Sigmoid colon (tissue), 7 donors: ENCODE data around the gene CARMIL1. TPM values are rescaled to one million over a fixed set of nuclear protein-coding genes. Genes with fewer than 3 reads are reported as not detected.

Experiments
- DNase-seq: peaks from one replicate; pipeline ENCODE4 v3.0.0-alpha.2; 2019
- H3K27ac ChIP-seq, 4 donors: fragments of 200-600 bp; sonication (generic); one replicate each; pipeline ENCODE4 v1.5.1; 2016 to 2019; ENCODE audit warnings: mild to moderate bottlenecking in 1 of 4
- H3K27me3 ChIP-seq, 3 donors: fragments of 200-600 bp; sonication (generic); one replicate each; pipeline ENCODE4 v1.5.1; 2019; ENCODE audit warnings: mild to moderate bottlenecking in 1 of 3
- H3K36me3 ChIP-seq, 4 donors: fragments of 200-600 bp; sonication (generic); one replicate each; pipeline ENCODE4 v1.5.1; 2016 to 2019
- H3K4me1 ChIP-seq, 4 donors: fragments of 200-600 bp; sonication (generic); one replicate each; pipeline ENCODE4 v1.5.1; 2017 to 2019
- H3K4me3 ChIP-seq, 4 donors: fragments of 200-600 bp; sonication (generic); one replicate each; pipeline ENCODE4 v1.5.1; 2017 to 2019; ENCODE audit warnings: mild to moderate bottlenecking in 2 of 4, moderate library complexity in 1 of 4
- H3K9me3 ChIP-seq, 4 donors: fragments of 200-600 bp in 3 of 4; sonication (generic) in 3 of 4; one replicate each; pipeline versions ENCODE4 v1.5.1 to v1.6.1; 2013 to 2019
- EP300 ChIP-seq, 4 donors: sonication (generic); formaldehyde crosslinking; IDR thresholded peaks; one replicate each; pipeline ENCODE4 v1.6.1; 2017; ENCODE audit warnings: antibody characterized with exemption in 4 of 4
- POLR2A ChIP-seq, 2 donors: fragments of 450-650 bp; IDR thresholded peaks; one replicate each; pipeline ENCODE4 v1.6.1; 2016; ENCODE audit warnings: antibody characterized with exemption in 2 of 2, mild to moderate bottlenecking in 2 of 2, moderate library complexity in 2 of 2
- POLR2AphosphoS5 ChIP-seq, 4 donors: sonication (generic); formaldehyde crosslinking; IDR thresholded peaks; one replicate each; pipeline ENCODE4 v1.6.1; 2017; ENCODE audit warnings: antibody characterized with exemption in 4 of 4
- WGBS, 2 donors: extraction: QIAGEN DNeasy Blood & Tissue Kit; methylation state at CpG; one replicate each; pipeline ENCODE4 v1.1.7; 2013; 5-methylcytosine and 5-hydroxymethylcytosine counted together
- intact Hi-C: fragments of 100-400 bp; cut with DNase I; formaldehyde crosslinking; loops from one replicate; pipeline ENCODE4 v1.15.1; 2023
- polyA plus RNA-seq, 3 donors: library from polyadenylated mRNA; stranded (reverse); fragments of 200-250 nt; gene quantifications; one replicate each; pipeline ENCODE4 v1.2.3, GENCODE V29; 2013
- total RNA-seq, 4 donors: library from RNA; depleted of rRNA; stranded (reverse); fragments of >200 nt; gene quantifications; one replicate each; pipeline ENCODE4 v1.1.0, GENCODE V29; 2016
- TF ChIP-seq, protein P1 (sequence below), 4 experiments: fragments of 450-650 bp in 3 of 4; fragments of 200-600 bp in 1 of 4; IDR thresholded peaks; one replicate each; pipeline ENCODE4 v1.5.1; 2016 to 2019; ENCODE audit warnings: antibody characterized with exemption in 4 of 4, mild to moderate bottlenecking in 3 of 4, moderate library complexity in 2 of 4
- donor health status: healthy with polysubstance abuse.
- donor health status: Bipolar disorder and iron deficiency.
- donor health status: healthy.

The CARMIL1 gene
- total and polyA plus RNA-seq, 7 donors: 3.4 to 24.0 (median 8.2) TPM

GRCh38 chr6:25249133-25249532 lies 30.0 kb upstream of the CARMIL1 start:
- DNase-seq: no peak
- Histone ChIP-seq H3K4me1 (no peaks in the 10 kb centered on the region), H3K36me3 (no peaks in the 10 kb centered on the region), H3K27me3 (no peaks in the 10 kb centered on the region), H3K4me3 (no peak overlapping the region), H3K27ac (no peak overlapping the region), H3K9me3 (no peaks in the 10 kb centered on the region)
- intact Hi-C loops: no loop called here
- TF ChIP-seq, protein P1, sequence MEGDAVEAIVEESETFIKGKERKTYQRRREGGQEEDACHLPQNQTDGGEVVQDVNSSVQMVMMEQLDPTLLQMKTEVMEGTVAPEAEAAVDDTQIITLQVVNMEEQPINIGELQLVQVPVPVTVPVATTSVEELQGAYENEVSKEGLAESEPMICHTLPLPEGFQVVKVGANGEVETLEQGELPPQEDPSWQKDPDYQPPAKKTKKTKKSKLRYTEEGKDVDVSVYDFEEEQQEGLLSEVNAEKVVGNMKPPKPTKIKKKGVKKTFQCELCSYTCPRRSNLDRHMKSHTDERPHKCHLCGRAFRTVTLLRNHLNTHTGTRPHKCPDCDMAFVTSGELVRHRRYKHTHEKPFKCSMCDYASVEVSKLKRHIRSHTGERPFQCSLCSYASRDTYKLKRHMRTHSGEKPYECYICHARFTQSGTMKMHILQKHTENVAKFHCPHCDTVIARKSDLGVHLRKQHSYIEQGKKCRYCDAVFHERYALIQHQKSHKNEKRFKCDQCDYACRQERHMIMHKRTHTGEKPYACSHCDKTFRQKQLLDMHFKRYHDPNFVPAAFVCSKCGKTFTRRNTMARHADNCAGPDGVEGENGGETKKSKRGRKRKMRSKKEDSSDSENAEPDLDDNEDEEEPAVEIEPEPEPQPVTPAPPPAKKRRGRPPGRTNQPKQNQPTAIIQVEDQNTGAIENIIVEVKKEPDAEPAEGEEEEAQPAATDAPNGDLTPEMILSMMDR (IDR thresholded peaks at IDR 0.05): no peak
- TF ChIP-seq POLR2AphosphoS5 (IDR thresholded peaks at IDR 0.05) (no peak), POLR2A (IDR thresholded peaks at IDR 0.05) (no peak), EP300 (IDR thresholded peaks at IDR 0.05) (no peak)
- WGBS, 2 donors: 65 to 82% methylated on average over 1 of the region's 1 CpG

- no peaks in the 10 kb centered on the region for H3K36me3 ChIP-seq
- no peaks in the 10 kb centered on the region for H3K9me3 ChIP-seq
- H3K4me3 ChIP-seq: no peak overlapping the region
- no peaks in the 10 kb centered on the region for H3K27me3 ChIP-seq
- intact Hi-C loops: no loop called here
- no peak overlapping the region for H3K27ac ChIP-seq
- TF ChIP-seq POLR2A (IDR thresholded peaks at IDR 0.05): no peak
- TF ChIP-seq, protein P1 (IDR thresholded peaks at IDR 0.05): no peak
- no peak for TF ChIP-seq EP300 (IDR thresholded peaks at IDR 0.05)
- no peak for DNase-seq
- 63 to 78% methylated on average over 5 of the region's 5 CpGs for WGBS, 2 donors
- H3K4me1 ChIP-seq: no peaks in the 10 kb centered on the region
These were observed 28.3 kb upstream of the CARMIL1 start for GRCh38 chr6:25250878-25251277.

GRCh38 chr6:25251426-25251825 lies 27.7 kb upstream of the CARMIL1 start:
- TF ChIP-seq EP300 (IDR thresholded peaks at IDR 0.05) (no peak), POLR2AphosphoS5 (IDR thresholded peaks at IDR 0.05) (no peak)
- intact Hi-C loops: no loop called here
- H3K9me3 ChIP-seq: no peaks in the 10 kb centered on the region
- DNase-seq: no peak
- no peak overlapping the region for H3K27ac ChIP-seq
- H3K4me1 ChIP-seq: no peaks in the 10 kb centered on the region
- no peaks in the 10 kb centered on the region for H3K36me3 ChIP-seq
- no peaks in the 10 kb centered on the region for H3K27me3 ChIP-seq
- WGBS, 2 donors: 75 to 80% methylated on average over 2 of the region's 2 CpGs
- no peak overlapping the region for H3K4me3 ChIP-seq

GRCh38 chr6:25253351-25253750 lies 25.8 kb upstream of the CARMIL1 start:
- no peak for TF ChIP-seq POLR2A (IDR thresholded peaks at IDR 0.05)
- no peaks in the 10 kb centered on the region for H3K9me3 ChIP-seq
- no peak overlapping the region for H3K27ac ChIP-seq
- no peak for DNase-seq
- H3K4me1 ChIP-seq: no peaks in the 10 kb centered on the region
- H3K27me3 ChIP-seq: no peaks in the 10 kb centered on the region
- no peaks in the 10 kb centered on the region for H3K36me3 ChIP-seq
- intact Hi-C loops: no loop called here
- H3K4me3 ChIP-seq: no peak overlapping the region
- WGBS, 2 donors: 12 to 62% methylated on average over 4 of the region's 4 CpGs

- no peak overlapping the region for H3K4me3 ChIP-seq
- no peaks in the 10 kb centered on the region for H3K4me1 ChIP-seq
- WGBS, 2 donors: 90 to 91% methylated on average over 7 of the region's 7 CpGs
- intact Hi-C loops: no loop called here
- no peak overlapping the region for H3K27ac ChIP-seq
- TF ChIP-seq, protein P1 (IDR thresholded peaks at IDR 0.05): no peak
- no peak for TF ChIP-seq EP300 (IDR thresholded peaks at IDR 0.05)
- no peak for TF ChIP-seq POLR2AphosphoS5 (IDR thresholded peaks at IDR 0.05)
- TF ChIP-seq POLR2A (IDR thresholded peaks at IDR 0.05): no peak
- H3K9me3 ChIP-seq: no peaks in the 10 kb centered on the region
- H3K27me3 ChIP-seq: no peaks in the 10 kb centered on the region
- no peak for DNase-seq
- no peaks in the 10 kb centered on the region for H3K36me3 ChIP-seq
These were observed 24.5 kb upstream of the CARMIL1 start for GRCh38 chr6:25254671-25255070.

DNA sequence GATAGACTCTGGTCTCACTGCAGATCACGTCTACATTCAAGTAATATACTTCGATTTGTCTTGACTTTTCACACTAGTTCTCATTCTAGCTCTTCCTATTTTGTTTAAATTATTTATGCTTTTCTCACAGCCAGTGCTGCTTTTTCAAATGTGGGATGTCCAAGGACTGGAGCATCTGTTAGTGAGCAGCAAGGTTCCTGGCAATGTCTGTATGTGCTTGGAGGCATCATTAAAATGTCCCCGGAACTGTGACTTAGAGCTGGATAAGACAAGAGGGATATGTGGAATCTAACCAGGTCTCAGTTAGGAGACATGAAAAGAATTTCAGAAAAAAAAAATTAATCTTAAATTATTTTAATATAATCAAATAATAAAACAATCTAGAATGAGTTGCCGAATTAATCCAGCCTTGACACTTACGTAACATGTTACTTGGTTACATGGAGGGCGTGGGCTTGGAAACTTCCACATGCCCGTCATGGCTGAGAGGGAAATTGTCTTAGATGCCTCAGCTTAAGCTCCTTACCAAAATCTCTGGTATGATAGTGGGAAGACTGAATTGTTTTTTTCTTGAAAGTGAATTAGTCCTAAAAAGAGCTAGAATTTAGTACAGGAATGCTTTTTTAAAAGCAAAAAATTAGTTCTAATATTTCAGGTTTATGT lies 21.4 kb upstream of the CARMIL1 start:
- WGBS, 2 donors: 79 to 84% methylated on average over 7 of the region's 7 CpGs

More for the DNA sequence above, 21.4 kb upstream of the CARMIL1 start:
- no peaks in the 10 kb centered on the region for H3K9me3 ChIP-seq
- TF ChIP-seq, protein P1 (IDR thresholded peaks at IDR 0.05): no peak
- no peak for TF ChIP-seq POLR2A (IDR thresholded peaks at IDR 0.05)
- no peak for TF ChIP-seq EP300 (IDR thresholded peaks at IDR 0.05)
- no peak for TF ChIP-seq POLR2AphosphoS5 (IDR thresholded peaks at IDR 0.05)
- H3K4me3 ChIP-seq: no peak overlapping the region
- H3K36me3 ChIP-seq: no peaks in the 10 kb centered on the region
- no peaks in the 10 kb centered on the region for H3K4me1 ChIP-seq
- H3K27me3 ChIP-seq: no peaks in the 10 kb centered on the region
- no peak for DNase-seq
- no peak overlapping the region for H3K27ac ChIP-seq
- intact Hi-C loops: no loop called here
